ENCODE results near the gene BCAS3. TPM values are rescaled to one million over a fixed set of nuclear protein-coding genes. Genes with fewer than 3 reads are reported as not detected.
A peak's percentile ranks its signal among the peaks of the same experiment; 100 is the strongest.
"Not testable (repeated sequence)": the region's sequence is repeated elsewhere in the genome, so short reads cannot be mapped to it uniquely, and the experiment has no call there.

Gene BCAS3
- total RNA-seq, 2 experiments from 2014 or later, result 20.1 to 31.8 TPM

DNA sequence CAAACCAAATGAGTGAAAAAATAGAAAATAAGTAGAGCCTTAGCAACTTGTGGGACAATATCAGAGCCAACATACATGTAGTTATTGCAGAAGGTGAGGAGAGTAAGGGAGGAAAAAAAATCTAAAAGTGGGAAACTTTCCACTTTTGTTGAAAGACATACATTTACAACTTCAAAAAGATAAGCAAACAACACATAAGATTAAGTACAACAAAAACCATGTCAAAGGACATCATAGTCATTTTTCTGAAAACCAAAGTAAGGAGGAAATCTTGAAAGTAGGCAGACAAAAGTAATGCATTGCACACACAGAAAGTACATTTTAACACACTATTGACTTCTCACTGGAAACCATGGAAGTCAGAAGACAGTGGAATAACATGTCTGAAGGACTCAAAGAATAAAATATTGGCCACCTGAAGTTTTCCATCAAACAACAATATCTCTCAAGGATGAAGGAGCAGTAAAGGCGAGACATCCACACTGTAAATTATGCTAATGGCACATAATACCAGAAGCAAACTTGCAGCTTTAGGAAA, 291.9 kb downstream of the BCAS3 start:
- no peak overlapping the region for H3K27ac ChIP-seq (ENCODE audit: low read depth in 1 of 2, low read length in 2 of 2)
- ATAC-seq (ENCODE audit: poor library complexity) (no peak), DNase-seq (no peak)
- no peaks in the 10 kb centered on the region for H3K4me1 ChIP-seq (ENCODE audit: insufficient read depth, low read length)
- H3K4me1 Mint-ChIP-seq (ENCODE audit: low read depth), result no peaks in the 10 kb centered on the region
- no peaks in the 10 kb centered on the region for H3K36me3 ChIP-seq (ENCODE audit: insufficient read depth, low read length)
- peaks cover 28% of the 10 kb centered on the region for H3K36me3 Mint-ChIP-seq (ENCODE audit: low read depth)
- H3K9me3 ChIP-seq (ENCODE audit: control insufficient read depth in 1 of 2, insufficient read depth in 1 of 2, low read length in 2 of 2), result peaks cover 0 to 10% of the 10 kb centered on the region in 2 experiments
- TF ChIP-seq, protein P1, sequence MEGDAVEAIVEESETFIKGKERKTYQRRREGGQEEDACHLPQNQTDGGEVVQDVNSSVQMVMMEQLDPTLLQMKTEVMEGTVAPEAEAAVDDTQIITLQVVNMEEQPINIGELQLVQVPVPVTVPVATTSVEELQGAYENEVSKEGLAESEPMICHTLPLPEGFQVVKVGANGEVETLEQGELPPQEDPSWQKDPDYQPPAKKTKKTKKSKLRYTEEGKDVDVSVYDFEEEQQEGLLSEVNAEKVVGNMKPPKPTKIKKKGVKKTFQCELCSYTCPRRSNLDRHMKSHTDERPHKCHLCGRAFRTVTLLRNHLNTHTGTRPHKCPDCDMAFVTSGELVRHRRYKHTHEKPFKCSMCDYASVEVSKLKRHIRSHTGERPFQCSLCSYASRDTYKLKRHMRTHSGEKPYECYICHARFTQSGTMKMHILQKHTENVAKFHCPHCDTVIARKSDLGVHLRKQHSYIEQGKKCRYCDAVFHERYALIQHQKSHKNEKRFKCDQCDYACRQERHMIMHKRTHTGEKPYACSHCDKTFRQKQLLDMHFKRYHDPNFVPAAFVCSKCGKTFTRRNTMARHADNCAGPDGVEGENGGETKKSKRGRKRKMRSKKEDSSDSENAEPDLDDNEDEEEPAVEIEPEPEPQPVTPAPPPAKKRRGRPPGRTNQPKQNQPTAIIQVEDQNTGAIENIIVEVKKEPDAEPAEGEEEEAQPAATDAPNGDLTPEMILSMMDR (IDR thresholded peaks at IDR 0.05), result no peak
- no peaks in the 10 kb centered on the region for H3K27me3 ChIP-seq (ENCODE audit: control insufficient read depth in 1 of 2, insufficient read depth in 2 of 2, low read length in 2 of 2)
- H3K9me3 Mint-ChIP-seq, result peaks cover 13% of the 10 kb centered on the region
- no peak overlapping the region for H3K4me3 Mint-ChIP-seq
- H3K4me3 ChIP-seq (ENCODE audit: low read length), result no peak overlapping the region
- intact Hi-C loops (cut with DNase I, micrococcal nuclease), result no loop called here
- ChIA-PET POLR2A (no interaction called here), CTCF (no interaction called here)
- peaks cover 4% of the 10 kb centered on the region for H3K27me3 Mint-ChIP-seq
- no peak overlapping the region for H3K27ac Mint-ChIP-seq

DNA sequence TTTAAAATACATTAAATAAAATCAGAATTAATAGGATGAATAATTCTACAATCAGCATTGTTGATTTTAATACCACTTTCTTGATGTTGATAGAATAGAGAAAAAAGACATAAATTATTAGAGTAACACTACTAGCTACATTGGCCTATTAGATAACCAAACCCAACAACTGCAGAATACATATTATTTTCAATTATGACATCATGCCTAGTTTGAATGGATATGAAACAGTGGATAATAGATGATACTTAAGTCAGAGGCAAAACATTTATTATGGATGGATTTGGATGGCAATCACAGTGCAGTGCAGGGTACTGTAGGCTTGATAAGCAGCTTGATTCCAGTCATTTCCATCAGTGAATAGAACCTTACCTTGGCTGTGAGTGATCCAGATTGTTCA, 293.1 kb downstream of the BCAS3 start:
- peaks cover 4% of the 10 kb centered on the region for H3K27me3 Mint-ChIP-seq
- H3K9me3 ChIP-seq (ENCODE audit: control insufficient read depth in 1 of 2, insufficient read depth in 1 of 2, low read length in 2 of 2), result peaks cover 0 to 10% of the 10 kb centered on the region in 2 experiments
- no peak overlapping the region for H3K4me3 ChIP-seq (ENCODE audit: low read length)
- intact Hi-C loops (cut with DNase I, micrococcal nuclease), result no loop called here
- H3K9me3 Mint-ChIP-seq, result peaks cover 10% of the 10 kb centered on the region
- peaks cover 22% of the 10 kb centered on the region for H3K36me3 Mint-ChIP-seq (ENCODE audit: low read depth)
- ChIA-PET CTCF (no interaction called here), POLR2A (no interaction called here)
- no peaks in the 10 kb centered on the region for H3K4me1 Mint-ChIP-seq (ENCODE audit: low read depth)
- DNase-seq, result no peak
- no peaks in the 10 kb centered on the region for H3K36me3 ChIP-seq (ENCODE audit: insufficient read depth, low read length)
- no peak for ATAC-seq (ENCODE audit: poor library complexity)
- H3K4me3 Mint-ChIP-seq, result no peak overlapping the region
- H3K4me1 ChIP-seq (ENCODE audit: insufficient read depth, low read length), result no peaks in the 10 kb centered on the region
- no peaks in the 10 kb centered on the region for H3K27me3 ChIP-seq (ENCODE audit: control insufficient read depth in 1 of 2, insufficient read depth in 2 of 2, low read length in 2 of 2)
- TF ChIP-seq, protein P1 (IDR thresholded peaks at IDR 0.05), result no peak
- no peak overlapping the region for H3K27ac Mint-ChIP-seq
- no peak overlapping the region for H3K27ac ChIP-seq (ENCODE audit: low read depth in 1 of 2, low read length in 2 of 2)

DNA sequence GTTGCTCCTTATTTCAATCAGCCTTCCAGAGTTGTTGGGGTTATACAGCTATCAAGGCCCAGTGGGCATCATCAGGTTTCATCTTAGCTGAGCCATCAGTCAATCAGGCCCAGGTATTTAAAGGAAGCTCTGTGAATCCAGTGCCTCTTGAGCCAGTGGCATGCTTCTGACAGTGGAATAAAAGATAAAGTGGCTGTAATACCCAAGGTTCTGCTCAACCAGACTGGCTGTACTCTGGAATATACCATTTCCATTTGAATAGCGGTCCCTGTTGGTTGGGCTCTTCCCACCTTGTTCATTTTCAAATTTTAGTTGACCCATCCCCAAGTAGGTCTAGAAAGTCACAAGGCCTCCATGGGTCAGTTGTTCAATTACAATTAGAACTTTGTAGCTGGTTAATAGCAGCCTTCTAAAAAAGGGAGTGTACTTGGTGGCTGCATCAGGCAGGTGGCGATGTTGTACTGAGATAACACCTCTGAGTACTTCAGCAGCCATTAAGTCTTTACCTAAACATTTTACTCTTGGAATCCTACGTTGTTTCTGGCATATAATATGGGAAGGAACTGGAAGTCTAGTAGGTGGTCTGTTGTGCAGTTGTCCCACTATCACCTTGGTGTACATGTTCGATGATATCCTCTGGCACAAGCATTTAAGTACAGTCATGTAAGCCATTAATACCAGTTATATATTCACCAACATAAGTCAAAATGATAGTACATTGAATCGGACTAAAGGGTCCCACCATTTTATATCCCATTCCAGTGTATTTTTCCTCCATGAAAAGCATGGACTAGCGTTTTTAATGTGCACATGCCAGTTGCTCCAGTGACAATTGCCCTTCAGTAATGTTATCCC, 294.1 kb downstream of the BCAS3 start:
- Mint-ChIP-seq H3K9me3 (peaks cover 9% of the 10 kb centered on the region), H3K4me1 (ENCODE audit: low read depth) (no peaks in the 10 kb centered on the region)
- CTCF ChIA-PET, result interaction anchor here (0.6 kb wide), 1 partner anchor 155 kb away, joined by 3 read pairs; no protein-coding TSS in a partner anchor

DNA sequence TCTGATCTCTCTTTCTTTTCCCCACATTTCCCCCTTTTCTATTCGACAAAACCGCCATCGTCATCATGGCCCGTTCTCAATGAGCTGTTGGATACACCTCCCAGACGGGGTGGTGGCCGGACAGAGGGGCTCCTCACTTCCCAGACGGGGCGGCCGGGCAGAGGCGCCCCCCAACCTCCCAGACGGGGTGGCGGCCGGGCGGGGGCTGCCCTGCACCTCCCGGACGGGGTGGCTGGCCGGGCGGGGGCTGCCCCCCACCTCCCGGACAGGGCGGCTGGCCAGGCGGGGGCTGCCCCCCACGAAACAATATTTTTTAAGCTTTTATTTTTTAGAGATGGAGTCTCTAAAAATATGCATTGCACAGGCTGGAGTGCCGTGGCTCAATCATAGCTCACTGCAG, 299.2 kb downstream of the BCAS3 start:
- POLR2A ChIA-PET; intact Hi-C loops (cut with DNase I, micrococcal nuclease): not testable (repeated sequence)

More for the DNA sequence above, 294.1 kb downstream of the BCAS3 start:
- DNase-seq, result peak in 11 of 14 experiments; percentile 3 to 62 (median 20)
- H3K9me3 ChIP-seq (ENCODE audit: control insufficient read depth in 1 of 2, insufficient read depth in 1 of 2, low read length in 2 of 2), result peaks cover 1 to 10% of the 10 kb centered on the region in 2 experiments
- peaks cover 17% of the 10 kb centered on the region for H3K36me3 Mint-ChIP-seq (ENCODE audit: low read depth)
- H3K27me3 ChIP-seq (ENCODE audit: control insufficient read depth in 1 of 2, insufficient read depth in 2 of 2, low read length in 2 of 2), result no peaks in the 10 kb centered on the region
- POLR2A ChIA-PET, result no interaction called here
- intact Hi-C loops (cut with DNase I, micrococcal nuclease), result no loop called here
- H3K4me1 ChIP-seq (ENCODE audit: insufficient read depth, low read length), result no peaks in the 10 kb centered on the region
- H3K4me3 Mint-ChIP-seq, result no peak overlapping the region
- ATAC-seq (ENCODE audit: poor library complexity), result peak; percentile 37
- H3K27ac Mint-ChIP-seq, result no peak overlapping the region
- TF ChIP-seq, protein P1 (IDR thresholded peaks at IDR 0.05), result peak; percentile 46
- no peak overlapping the region for H3K27ac ChIP-seq (ENCODE audit: low read depth in 1 of 2, low read length in 2 of 2)
- no peaks in the 10 kb centered on the region for H3K36me3 ChIP-seq (ENCODE audit: insufficient read depth, low read length)
- H3K27me3 Mint-ChIP-seq, result peaks cover 4% of the 10 kb centered on the region
- H3K4me3 ChIP-seq (ENCODE audit: low read length), result no peak overlapping the region

More for the DNA sequence above, 299.2 kb downstream of the BCAS3 start:
- H3K9me3 ChIP-seq (ENCODE audit: control insufficient read depth in 1 of 2, insufficient read depth in 1 of 2, low read length in 2 of 2); H3K36me3 ChIP-seq (ENCODE audit: insufficient read depth, low read length); ATAC-seq (ENCODE audit: poor library complexity); H3K4me1 ChIP-seq (ENCODE audit: insufficient read depth, low read length); H3K36me3 Mint-ChIP-seq (ENCODE audit: low read depth); H3K27me3 ChIP-seq (ENCODE audit: control insufficient read depth in 1 of 2, insufficient read depth in 2 of 2, low read length in 2 of 2); H3K4me3 ChIP-seq (ENCODE audit: low read length); H3K9me3 Mint-ChIP-seq; H3K4me1 Mint-ChIP-seq (ENCODE audit: low read depth); CTCF ChIA-PET; H3K27ac Mint-ChIP-seq; H3K27ac ChIP-seq (ENCODE audit: low read depth in 1 of 2, low read length in 2 of 2); H3K27me3 Mint-ChIP-seq; DNase-seq; H3K4me3 Mint-ChIP-seq: not testable (repeated sequence)
